ENCODE results near the gene RFX5. TPM values are rescaled to one million over a fixed set of nuclear protein-coding genes. Genes with fewer than 3 reads are reported as not detected.

RFX5 gene
- total RNA-seq, 1 donor from 2014 or later = 61.3 TPM

DNA sequence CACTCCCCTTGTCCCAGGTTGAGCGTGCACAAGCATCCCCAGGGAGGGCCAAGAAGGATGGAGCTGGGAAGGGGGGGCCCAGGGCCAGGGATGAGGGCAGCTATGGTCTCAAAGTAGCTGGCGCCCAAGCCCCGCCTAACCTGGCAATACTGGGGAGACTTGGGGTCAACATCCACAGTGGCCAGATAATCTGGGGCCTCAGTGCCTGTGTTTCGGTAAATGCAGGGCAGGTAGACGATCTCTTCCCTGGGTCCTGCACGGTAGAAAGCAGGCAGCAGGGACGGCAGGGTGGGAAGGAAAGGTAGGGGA is 22.2 kb upstream of the RFX5 start:
- Mint-ChIP-seq H3K4me3 (ENCODE audit: unreplicated experiment) (no peak overlapping the region), H3K27me3 (ENCODE audit: low read depth, unreplicated experiment) (peaks cover 8% of the 10 kb centered on the region), H3K36me3 (ENCODE audit: low read depth, unreplicated experiment) (peaks cover 6% of the 10 kb centered on the region), H3K27ac (ENCODE audit: unreplicated experiment) (no peak overlapping the region), H3K9me3 (ENCODE audit: unreplicated experiment) (peaks cover 8% of the 10 kb centered on the region), H3K4me1 (ENCODE audit: low read depth, unreplicated experiment) (peaks cover 3% of the 10 kb centered on the region)
- H3K27ac ChIP-seq (ENCODE audit: low read depth, low read length) = no peak overlapping the region
- H3K9me3 ChIP-seq (ENCODE audit: insufficient read depth, low read depth, low read length) = no peaks in the 10 kb centered on the region
- H2AFZ ChIP-seq (ENCODE audit: low read depth, low read length) = no peak overlapping the region
- H3K36me3 ChIP-seq (ENCODE audit: insufficient read depth, low read length) = no peaks in the 10 kb centered on the region
- DNase-seq (ENCODE audit: low read depth) = no peak
- peaks cover 10% of the 10 kb centered on the region for H3K4me1 ChIP-seq (ENCODE audit: insufficient read depth, low read length)
- H3K9ac ChIP-seq (ENCODE audit: low read length) = no peak overlapping the region
- no peak overlapping the region for H3K4me3 ChIP-seq (ENCODE audit: insufficient read depth, low read depth, low read length)
- no peak for FAIRE-seq
- H3K4me2 ChIP-seq (ENCODE audit: low read length) = no peak overlapping the region
- H3K79me2 ChIP-seq (ENCODE audit: insufficient read depth, low read length) = no peaks in the 10 kb centered on the region
- no peaks in the 10 kb centered on the region for H4K20me1 ChIP-seq (ENCODE audit: insufficient read depth, low read length)
- TF ChIP-seq EZH2 (IDR thresholded peaks at IDR 0.05; ENCODE audit: insufficient read depth, low read length) (no peak), CTCF (IDR thresholded peaks at IDR 0.05; ENCODE audit: insufficient read depth, low read depth, low read length) (no peak)
- no peaks in the 10 kb centered on the region for H3K27me3 ChIP-seq (ENCODE audit: insufficient read depth, low read length)

GRCh38 chr1:151368393-151369301 is 21.6 kb upstream of the RFX5 start:
- peaks cover 12% of the 10 kb centered on the region for H3K36me3 Mint-ChIP-seq (ENCODE audit: low read depth, unreplicated experiment)
- H3K9me3 ChIP-seq (ENCODE audit: insufficient read depth, low read depth, low read length) = no peaks in the 10 kb centered on the region
- FAIRE-seq (no peak), DNase-seq (ENCODE audit: low read depth) (no peak)
- H3K9me3 Mint-ChIP-seq (ENCODE audit: unreplicated experiment) = peaks cover 14% of the 10 kb centered on the region
- H2AFZ ChIP-seq (ENCODE audit: low read depth, low read length) = no peak overlapping the region
- no peaks in the 10 kb centered on the region for H3K79me2 ChIP-seq (ENCODE audit: insufficient read depth, low read length)
- no peaks in the 10 kb centered on the region for H4K20me1 ChIP-seq (ENCODE audit: insufficient read depth, low read length)
- no peaks in the 10 kb centered on the region for H3K27me3 ChIP-seq (ENCODE audit: insufficient read depth, low read length)
- H3K36me3 ChIP-seq (ENCODE audit: insufficient read depth, low read length) = no peaks in the 10 kb centered on the region
- peaks cover 8% of the 10 kb centered on the region for H3K27me3 Mint-ChIP-seq (ENCODE audit: low read depth, unreplicated experiment)
- H3K4me3 ChIP-seq (ENCODE audit: insufficient read depth, low read depth, low read length) = no peak overlapping the region
- H3K4me2 ChIP-seq (ENCODE audit: low read length) = no peak overlapping the region
- no peak overlapping the region for H3K4me3 Mint-ChIP-seq (ENCODE audit: unreplicated experiment)
- TF ChIP-seq EZH2 (IDR thresholded peaks at IDR 0.05; ENCODE audit: insufficient read depth, low read length) = no peak
- H3K4me1 ChIP-seq (ENCODE audit: insufficient read depth, low read length) = peaks cover 10% of the 10 kb centered on the region
- peaks cover 3% of the 10 kb centered on the region for H3K4me1 Mint-ChIP-seq (ENCODE audit: low read depth, unreplicated experiment)
- no peak overlapping the region for H3K27ac Mint-ChIP-seq (ENCODE audit: unreplicated experiment)
- H3K9ac ChIP-seq (ENCODE audit: low read length) = no peak overlapping the region
- H3K27ac ChIP-seq (ENCODE audit: low read depth, low read length) = no peak overlapping the region

GRCh38 chr1:151367658-151368392 is 20.8 kb upstream of the RFX5 start:
- DNase-seq (ENCODE audit: low read depth) (no peak), FAIRE-seq (no peak)
- Mint-ChIP-seq H3K36me3 (ENCODE audit: low read depth, unreplicated experiment) (peaks cover 16% of the 10 kb centered on the region), H3K4me1 (ENCODE audit: low read depth, unreplicated experiment) (peaks cover 3% of the 10 kb centered on the region), H3K27ac (ENCODE audit: unreplicated experiment) (no peak overlapping the region), H3K9me3 (ENCODE audit: unreplicated experiment) (peaks cover 22% of the 10 kb centered on the region), H3K4me3 (ENCODE audit: unreplicated experiment) (no peak overlapping the region), H3K27me3 (ENCODE audit: low read depth, unreplicated experiment) (peaks cover 8% of the 10 kb centered on the region)
- no peaks in the 10 kb centered on the region for H3K9me3 ChIP-seq (ENCODE audit: insufficient read depth, low read depth, low read length)
- H2AFZ ChIP-seq (ENCODE audit: low read depth, low read length) = no peak overlapping the region
- no peaks in the 10 kb centered on the region for H4K20me1 ChIP-seq (ENCODE audit: insufficient read depth, low read length)
- H3K27me3 ChIP-seq (ENCODE audit: insufficient read depth, low read length) = no peaks in the 10 kb centered on the region
- no peaks in the 10 kb centered on the region for H3K36me3 ChIP-seq (ENCODE audit: insufficient read depth, low read length)
- H3K79me2 ChIP-seq (ENCODE audit: insufficient read depth, low read length) = no peaks in the 10 kb centered on the region
- no peak overlapping the region for H3K9ac ChIP-seq (ENCODE audit: low read length)
- H3K27ac ChIP-seq (ENCODE audit: low read depth, low read length) = no peak overlapping the region
- H3K4me3 ChIP-seq (ENCODE audit: insufficient read depth, low read depth, low read length) = no peak overlapping the region
- no peak overlapping the region for H3K4me2 ChIP-seq (ENCODE audit: low read length)
- no peak for TF ChIP-seq EZH2 (IDR thresholded peaks at IDR 0.05; ENCODE audit: insufficient read depth, low read length)
- TF ChIP-seq CTCF (IDR thresholded peaks at IDR 0.05; ENCODE audit: insufficient read depth, low read depth, low read length) = no peak
- peaks cover 10% of the 10 kb centered on the region for H3K4me1 ChIP-seq (ENCODE audit: insufficient read depth, low read length)
